Measurements from ENCODE around the gene CERS6. TPM values are rescaled to one million over a fixed set of nuclear protein-coding genes. Genes with fewer than 3 reads are reported as not detected.

CERS6 gene
- total RNA-seq, 1 experiment from 2014 or later, result 30.3 TPM

- Histone ChIP-seq H3K9me3 (ENCODE audit: control insufficient read depth, insufficient read depth, low read depth, low read length) (no peaks in the 10 kb centered on the region), H3K27ac (ENCODE audit: low read length) (no peak overlapping the region), H3K4me3 (ENCODE audit: low read depth in 2 of 2, low read length in 2 of 2) (no peak overlapping the region), H3K36me3 (ENCODE audit: control insufficient read depth, insufficient read depth, low read length) (no peaks in the 10 kb centered on the region), H3K27me3 (ENCODE audit: control insufficient read depth, insufficient read depth, low read length) (peaks cover 2% of the 10 kb centered on the region; the same call in 1 of the 2 replicates), H3K4me1 (ENCODE audit: control insufficient read depth, insufficient read depth, low read length) (no peaks in the 10 kb centered on the region)
- ATAC-seq (no peak), DNase-seq (ENCODE audit: low read depth, low spot score) (no peak)
- CTCF ChIA-PET, result no interaction called here
- no TSS peak for BruUV-seq (replicated peaks)
- intact Hi-C loops (cut with micrococcal nuclease; ENCODE audit: unreplicated experiment), result no loop called here
- POLR2A ChIA-PET, result no interaction called here
- TF ChIP-seq POLR2AphosphoS5 (IDR thresholded peaks at IDR 0.05; ENCODE audit: low read depth, low read length), result no peak
- no peak for TF ChIP-seq SIN3A (IDR thresholded peaks at IDR 0.05; ENCODE audit: borderline replicate concordance, insufficient read depth, low read depth, low read length)
- TF ChIP-seq REST (IDR thresholded peaks at IDR 0.05; ENCODE audit: insufficient read depth in 1 of 2, low read depth in 2 of 2, low read length in 1 of 2), result no peak
- no peak for TF ChIP-seq CTCF (IDR thresholded peaks at IDR 0.05)
- no peak for TF ChIP-seq TCF7L2 (IDR thresholded peaks at IDR 0.05; ENCODE audit: low read depth, low read length)
- in situ Hi-C loops (cut with HindIII; ENCODE audit: low pct_unique_long_range_greater_than_20kb, low sequenced_read_pairs), result no loop called here
Measured at GRCh38 chr2:168809537-168809936, 353.5 kb downstream of the CERS6 start.

- ChIA-PET POLR2A (no interaction called here), CTCF (no interaction called here)
- BruUV-seq (replicated peaks), result no TSS peak
Measured at GRCh38 chr2:168810235-168810634, 354.2 kb downstream of the CERS6 start.

GRCh38 chr2:168811696-168812095, 355.6 kb downstream of the CERS6 start:
- TF ChIP-seq CTCF (IDR thresholded peaks at IDR 0.05), result no peak
- no peak for TF ChIP-seq TCF7L2 (IDR thresholded peaks at IDR 0.05; ENCODE audit: low read depth, low read length)
- TF ChIP-seq SIN3A (IDR thresholded peaks at IDR 0.05; ENCODE audit: borderline replicate concordance, insufficient read depth, low read depth, low read length), result no peak
- TF ChIP-seq REST (IDR thresholded peaks at IDR 0.05; ENCODE audit: insufficient read depth in 1 of 2, low read depth in 2 of 2, low read length in 1 of 2), result no peak
- no peak for TF ChIP-seq POLR2AphosphoS5 (IDR thresholded peaks at IDR 0.05; ENCODE audit: low read depth, low read length)
- DNase-seq (ENCODE audit: low read depth, low spot score) (no peak), ATAC-seq (no peak)
- intact Hi-C loops (cut with micrococcal nuclease; ENCODE audit: unreplicated experiment) (no loop called here), in situ Hi-C loops (cut with HindIII; ENCODE audit: low pct_unique_long_range_greater_than_20kb, low sequenced_read_pairs) (no loop called here)
- Histone ChIP-seq H3K27ac (ENCODE audit: low read length) (no peak overlapping the region), H3K36me3 (ENCODE audit: control insufficient read depth, insufficient read depth, low read length) (no peaks in the 10 kb centered on the region), H3K4me1 (ENCODE audit: control insufficient read depth, insufficient read depth, low read length) (no peaks in the 10 kb centered on the region), H3K4me3 (ENCODE audit: low read depth in 2 of 2, low read length in 2 of 2) (no peak overlapping the region), H3K27me3 (ENCODE audit: control insufficient read depth, insufficient read depth, low read length) (no peaks in the 10 kb centered on the region; the same call in 1 of the 2 replicates), H3K9me3 (ENCODE audit: control insufficient read depth, insufficient read depth, low read depth, low read length) (no peaks in the 10 kb centered on the region)
- ChIA-PET CTCF (no interaction called here), POLR2A (no interaction called here)
- BruUV-seq (replicated peaks), result no TSS peak

More at GRCh38 chr2:168810235-168810634, 354.2 kb downstream of the CERS6 start:
- Histone ChIP-seq H3K36me3 (ENCODE audit: control insufficient read depth, insufficient read depth, low read length) (no peaks in the 10 kb centered on the region), H3K27ac (ENCODE audit: low read length) (no peak overlapping the region), H3K27me3 (ENCODE audit: control insufficient read depth, insufficient read depth, low read length) (no peaks in the 10 kb centered on the region; the same call in 1 of the 2 replicates), H3K4me3 (ENCODE audit: low read depth in 2 of 2, low read length in 2 of 2) (no peak overlapping the region), H3K9me3 (ENCODE audit: control insufficient read depth, insufficient read depth, low read depth, low read length) (no peaks in the 10 kb centered on the region), H3K4me1 (ENCODE audit: control insufficient read depth, insufficient read depth, low read length) (no peaks in the 10 kb centered on the region)
- in situ Hi-C loops (cut with HindIII; ENCODE audit: low pct_unique_long_range_greater_than_20kb, low sequenced_read_pairs), result no loop called here
- intact Hi-C loops (cut with micrococcal nuclease; ENCODE audit: unreplicated experiment), result no loop called here
- TF ChIP-seq POLR2AphosphoS5 (IDR thresholded peaks at IDR 0.05; ENCODE audit: low read depth, low read length), result no peak
- ATAC-seq (no peak), DNase-seq (ENCODE audit: low read depth, low spot score) (no peak)
